ENCODE data around the gene EHD2.

DNA sequence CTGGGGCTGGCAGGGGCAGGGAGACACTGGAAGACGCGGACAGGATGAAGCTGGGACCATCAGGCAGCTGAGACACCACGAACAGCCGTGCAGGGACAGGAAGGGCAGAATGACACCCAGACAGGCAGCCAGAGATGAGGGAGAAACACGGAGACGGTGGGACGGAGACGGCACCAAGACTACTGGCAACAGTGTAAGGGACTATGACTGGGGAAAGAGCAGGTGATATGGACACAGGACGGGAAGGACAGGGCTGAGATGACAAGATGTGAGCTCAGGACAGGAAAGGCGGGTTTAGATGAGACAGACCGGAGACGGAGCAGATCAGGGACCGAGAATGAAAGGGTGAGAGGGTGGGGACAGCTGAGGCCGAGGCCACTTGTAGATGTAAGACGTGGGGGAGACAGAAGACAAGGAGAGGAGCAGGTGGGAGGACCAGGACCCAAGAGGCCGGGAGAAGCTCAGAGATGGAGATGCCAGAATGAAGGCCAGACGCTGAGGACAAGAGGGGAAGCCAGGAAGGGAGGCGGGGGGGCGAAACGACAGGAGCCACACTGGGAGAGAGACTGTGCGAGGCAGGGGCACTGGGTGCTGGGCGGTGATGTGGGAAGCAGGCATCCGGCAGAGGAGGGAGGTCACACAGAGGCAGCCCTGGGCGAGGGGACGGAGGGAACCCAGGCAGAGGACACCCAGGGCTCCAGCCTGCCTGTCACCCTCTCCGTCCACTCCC, 17.5 kb upstream of the EHD2 start:
- TF ChIP-seq, protein P1, sequence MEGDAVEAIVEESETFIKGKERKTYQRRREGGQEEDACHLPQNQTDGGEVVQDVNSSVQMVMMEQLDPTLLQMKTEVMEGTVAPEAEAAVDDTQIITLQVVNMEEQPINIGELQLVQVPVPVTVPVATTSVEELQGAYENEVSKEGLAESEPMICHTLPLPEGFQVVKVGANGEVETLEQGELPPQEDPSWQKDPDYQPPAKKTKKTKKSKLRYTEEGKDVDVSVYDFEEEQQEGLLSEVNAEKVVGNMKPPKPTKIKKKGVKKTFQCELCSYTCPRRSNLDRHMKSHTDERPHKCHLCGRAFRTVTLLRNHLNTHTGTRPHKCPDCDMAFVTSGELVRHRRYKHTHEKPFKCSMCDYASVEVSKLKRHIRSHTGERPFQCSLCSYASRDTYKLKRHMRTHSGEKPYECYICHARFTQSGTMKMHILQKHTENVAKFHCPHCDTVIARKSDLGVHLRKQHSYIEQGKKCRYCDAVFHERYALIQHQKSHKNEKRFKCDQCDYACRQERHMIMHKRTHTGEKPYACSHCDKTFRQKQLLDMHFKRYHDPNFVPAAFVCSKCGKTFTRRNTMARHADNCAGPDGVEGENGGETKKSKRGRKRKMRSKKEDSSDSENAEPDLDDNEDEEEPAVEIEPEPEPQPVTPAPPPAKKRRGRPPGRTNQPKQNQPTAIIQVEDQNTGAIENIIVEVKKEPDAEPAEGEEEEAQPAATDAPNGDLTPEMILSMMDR (IDR thresholded peaks at IDR 0.05; ENCODE audit: low read length) = no peak
- no peak for TF ChIP-seq EZH2 (optimal IDR thresholded peaks at IDR 0.05; ENCODE audit: low read depth, low read length)

Data from MM.1S (cell line).